Measurements from ENCODE around the gene NRSN1.
"Not testable (repeated sequence)": the region's sequence is repeated elsewhere in the genome, so short reads cannot be mapped to it uniquely, and the experiment has no call there.

NRSN1 gene, protein sequence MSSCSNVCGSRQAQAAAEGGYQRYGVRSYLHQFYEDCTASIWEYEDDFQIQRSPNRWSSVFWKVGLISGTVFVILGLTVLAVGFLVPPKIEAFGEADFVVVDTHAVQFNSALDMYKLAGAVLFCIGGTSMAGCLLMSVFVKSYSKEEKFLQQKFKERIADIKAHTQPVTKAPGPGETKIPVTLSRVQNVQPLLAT

DNA sequence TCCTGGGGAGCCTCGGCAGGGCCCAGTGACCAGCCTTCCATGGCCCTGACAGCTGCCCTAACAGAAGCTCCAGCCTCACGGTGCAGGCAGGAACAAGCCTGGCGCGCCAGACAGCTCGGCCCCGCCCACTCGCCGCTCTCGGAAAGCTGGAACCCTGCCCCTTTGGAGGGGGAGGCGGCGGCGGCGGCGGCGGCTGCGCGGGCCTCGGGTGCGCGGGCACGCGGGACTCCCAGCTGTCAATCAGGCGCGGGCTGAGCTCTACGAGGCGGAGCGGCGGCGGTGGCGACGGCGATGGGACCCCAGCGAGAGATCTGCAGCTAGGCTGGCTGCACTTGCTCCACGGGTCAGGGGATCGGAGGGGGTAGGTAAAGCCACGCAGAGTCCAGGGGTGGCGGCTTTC lies at the start of gene NRSN1:
Gene NRSN1 (plus strand): TSS at position 236 of the 400 bp plus-strand sequence. CDS start 8,113 bp downstream, outside the sequence.
- DNase-seq, result no peak

DNA sequence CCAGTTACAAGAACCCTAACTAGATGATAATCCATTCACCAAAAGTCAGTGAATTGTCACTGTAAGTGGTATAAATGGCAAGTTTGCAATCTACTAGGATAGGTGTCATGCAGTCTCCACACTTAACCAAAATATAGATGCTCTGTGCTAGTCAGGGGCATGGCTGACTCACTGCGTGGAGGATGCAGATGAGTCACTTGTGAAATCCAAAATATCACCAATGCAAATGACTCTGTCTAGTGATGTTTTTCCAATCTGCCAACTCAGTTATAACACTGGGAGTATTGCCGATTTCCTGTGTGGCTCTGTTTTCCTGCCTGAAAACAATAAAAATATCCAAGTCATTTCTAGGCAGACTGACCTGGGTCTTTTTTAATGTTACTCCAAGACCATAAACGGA lies 47.8 kb upstream of the NRSN1 start:
- no peak for DNase-seq

DNA sequence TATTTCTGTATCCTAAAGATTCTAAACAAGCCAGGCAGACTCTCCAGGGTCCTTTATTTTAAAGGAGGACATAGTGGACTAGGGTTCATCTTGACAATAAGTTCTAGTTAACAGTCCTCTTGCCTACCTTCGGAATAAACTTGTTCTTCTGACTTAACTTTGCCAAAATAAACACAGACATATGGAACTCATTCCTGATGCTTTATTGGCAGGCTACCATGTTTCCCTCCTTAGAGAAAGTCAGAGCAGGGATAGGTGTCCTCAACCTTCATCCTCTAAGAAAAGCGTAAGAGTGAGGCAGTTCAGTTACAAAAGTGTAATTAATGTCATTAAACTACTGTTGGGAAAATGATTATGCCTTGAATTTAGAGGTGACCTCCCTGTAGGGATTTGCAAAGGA lies 46.9 kb upstream of the NRSN1 start:
- DNase-seq, result no peak

DNA sequence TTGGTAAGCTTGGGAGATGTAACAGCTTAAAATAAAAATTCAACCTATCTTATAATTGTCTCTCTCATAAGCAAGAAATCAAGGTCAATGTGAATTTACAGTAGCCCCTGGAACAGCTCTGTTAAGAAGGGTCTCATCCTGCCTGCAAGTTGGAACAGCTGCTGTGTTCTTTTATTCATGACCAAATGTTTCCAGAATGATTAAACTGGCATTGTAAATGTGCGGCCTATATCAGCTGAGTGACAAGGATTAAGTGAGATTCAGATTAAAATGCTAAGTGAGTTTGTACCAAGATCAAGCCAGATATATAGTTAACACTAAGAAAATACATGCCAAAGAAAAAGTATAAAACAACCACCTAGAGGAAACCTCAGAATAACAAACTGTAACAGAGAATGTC lies 45.3 kb upstream of the NRSN1 start:
- no peak for DNase-seq

DNA sequence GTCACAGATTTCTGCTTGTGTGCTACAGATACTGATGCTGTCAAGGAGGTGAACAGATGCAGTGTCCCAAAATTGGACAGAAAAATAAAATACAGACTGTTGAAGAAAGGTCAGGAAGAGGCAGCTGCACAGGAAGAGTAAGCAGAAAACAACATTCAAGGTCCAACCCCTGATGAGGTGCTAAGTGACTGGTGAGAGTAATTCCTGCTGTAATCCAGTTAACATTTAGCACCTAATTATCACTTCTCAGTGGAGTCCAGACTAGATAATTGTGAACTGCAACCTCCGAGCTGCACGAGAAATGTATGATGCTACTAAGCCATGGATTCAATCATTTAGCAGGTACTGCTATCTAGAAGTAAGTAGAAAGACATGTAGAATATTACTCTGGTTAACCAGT lies 36.3 kb upstream of the NRSN1 start:
- DNase-seq, result no peak

DNA sequence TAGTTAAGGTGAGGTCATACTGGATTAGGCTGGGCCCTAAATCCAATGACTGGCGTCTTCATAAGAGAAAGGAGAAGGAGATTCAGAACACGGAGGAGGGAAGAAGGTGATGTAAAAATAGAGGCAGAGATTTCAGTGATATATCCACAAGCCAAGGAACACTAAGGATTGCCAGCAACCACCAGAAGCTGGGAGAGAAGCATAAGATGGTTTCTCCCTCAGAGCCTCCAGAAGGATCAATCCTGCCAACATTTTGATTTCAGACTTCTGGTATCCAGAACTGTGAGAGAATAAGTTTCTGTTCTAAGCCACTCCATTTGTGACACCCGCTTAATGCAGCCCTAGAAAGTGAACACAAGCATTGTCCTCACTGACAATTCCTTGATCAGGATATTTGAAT lies 33.6 kb upstream of the NRSN1 start:
- DNase-seq, result no peak

DNA sequence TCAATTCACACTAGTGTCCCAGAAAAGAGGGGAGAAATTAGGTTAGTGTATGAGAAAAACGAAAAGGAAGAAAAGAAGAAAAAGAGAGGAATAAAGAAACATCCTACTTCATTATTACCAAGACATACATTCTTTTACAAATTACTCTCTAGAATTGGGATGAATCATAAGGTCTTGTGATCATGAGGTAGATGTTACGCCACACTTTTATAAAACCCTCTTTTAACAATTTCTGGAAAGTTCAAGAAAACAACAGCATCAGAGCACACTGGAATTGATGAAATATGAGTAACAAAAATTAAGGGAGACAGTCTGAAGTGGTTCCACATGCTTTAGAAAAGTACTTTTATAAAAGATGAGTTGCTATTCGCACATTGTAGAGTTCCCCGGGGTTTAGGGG lies 32.6 kb upstream of the NRSN1 start:
- no peak for DNase-seq

DNA sequence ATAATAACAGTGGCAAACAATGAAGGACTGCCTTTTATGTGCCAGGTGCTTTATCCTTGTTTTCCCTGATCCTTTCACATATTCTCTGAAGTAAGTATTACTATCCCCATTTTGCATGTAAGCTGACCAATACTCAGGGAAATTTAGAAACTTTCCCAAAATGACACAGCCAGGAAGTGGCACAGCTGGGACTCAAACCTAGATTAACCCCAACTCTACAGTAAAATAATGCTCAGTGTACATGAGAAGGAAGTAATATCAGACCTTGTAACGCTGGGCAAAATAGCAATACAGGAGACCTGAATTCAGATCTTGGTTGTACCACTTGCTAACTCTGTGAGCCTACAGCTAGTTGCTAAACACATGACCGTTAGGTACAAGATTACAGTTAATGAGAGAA lies 26.8 kb upstream of the NRSN1 start:
- DNase-seq, result no peak

DNA sequence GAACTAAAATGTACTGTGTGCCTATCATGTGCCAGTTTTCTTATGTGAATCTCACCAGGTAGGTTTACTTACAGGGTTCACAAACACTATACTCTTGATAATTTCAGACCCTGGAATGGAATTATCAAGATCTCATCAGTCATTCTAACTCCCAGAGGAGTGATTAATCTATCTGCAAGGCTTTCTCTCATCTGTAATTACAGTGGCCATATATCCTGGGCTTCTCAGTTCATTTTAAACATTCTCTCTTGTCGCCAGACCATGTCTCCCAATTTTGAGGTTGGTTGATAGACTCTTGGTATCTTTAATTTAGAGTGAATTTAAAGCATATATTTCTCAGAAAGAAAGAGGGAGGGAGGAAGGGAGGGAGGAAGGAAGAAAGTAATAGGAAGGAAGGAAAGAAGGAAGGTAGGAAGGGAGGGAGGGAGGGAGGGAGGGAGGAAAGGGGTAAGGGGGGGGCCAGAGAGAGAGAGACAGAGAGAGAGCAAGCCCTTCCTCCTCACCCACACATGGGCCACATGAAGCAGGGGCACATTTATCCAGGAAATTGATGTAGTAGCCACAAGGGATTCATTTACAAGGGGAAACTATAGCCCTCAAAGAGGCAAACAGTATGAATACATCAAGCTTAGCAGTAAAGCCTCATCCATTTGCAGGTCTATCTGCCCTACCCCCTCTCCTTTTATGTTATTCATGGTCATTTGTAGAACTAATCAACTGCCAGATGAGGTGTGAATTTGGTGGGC lies 25.8 kb upstream of the NRSN1 start:
- no peak for DNase-seq

DNA sequence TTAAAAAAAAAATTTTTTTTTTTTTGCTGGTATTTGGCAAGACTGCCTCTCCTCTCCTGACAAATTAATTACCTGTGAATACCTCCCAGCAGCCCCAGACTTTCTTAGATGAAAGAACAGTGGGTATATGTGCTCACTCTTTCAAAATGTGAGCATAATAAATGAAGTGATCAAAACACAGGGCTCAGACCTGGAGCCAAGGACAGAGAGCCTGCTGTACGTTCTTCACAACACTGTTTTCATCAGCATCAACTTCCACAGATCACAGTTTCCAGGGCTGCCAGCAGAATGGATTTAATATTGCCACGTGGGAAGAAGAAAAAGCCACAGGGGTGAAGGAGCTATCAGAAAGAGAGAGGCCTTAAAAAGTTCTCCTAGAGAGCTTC lies 25.3 kb upstream of the NRSN1 start:
- no peak for DNase-seq

DNA sequence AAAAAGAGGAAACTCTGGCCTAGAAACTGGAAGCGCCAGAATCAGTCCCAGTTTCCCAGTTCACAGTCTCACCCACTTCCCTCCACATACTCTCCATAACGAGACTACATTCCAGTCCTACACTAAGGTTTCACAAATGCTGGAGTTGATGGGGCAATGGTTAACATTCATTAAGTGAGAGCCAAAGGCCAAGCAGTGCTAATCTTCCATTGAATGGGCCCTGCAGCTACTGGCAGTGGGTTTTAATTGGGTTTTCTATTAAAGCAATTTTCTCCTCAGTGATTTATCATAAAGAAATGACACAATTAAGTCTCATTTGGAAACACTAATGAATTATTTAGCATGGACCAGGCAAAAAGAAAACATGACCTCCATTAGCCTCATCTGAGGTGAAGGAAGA lies 20.8 kb upstream of the NRSN1 start:
- DNase-seq, result no peak

DNA sequence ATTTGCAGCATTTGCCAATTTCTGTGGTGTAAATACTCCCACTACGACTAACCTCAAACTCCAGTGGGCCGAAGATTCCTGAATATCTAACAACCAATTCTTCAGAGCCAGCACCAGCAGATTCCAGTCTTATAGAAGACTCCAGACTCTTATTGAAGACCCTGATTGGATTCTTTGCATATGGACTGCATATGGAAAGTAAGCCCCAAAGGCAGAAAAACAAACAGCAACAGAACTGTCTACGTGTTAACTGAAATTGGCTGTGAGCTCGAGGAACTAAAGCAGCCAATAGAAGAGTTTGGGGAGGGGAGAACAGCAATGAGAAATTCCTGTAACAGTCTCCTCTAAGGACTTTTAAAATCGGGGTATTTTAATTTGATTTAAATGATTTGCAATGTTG lies 19.7 kb upstream of the NRSN1 start:
- DNase-seq, result no peak

DNA sequence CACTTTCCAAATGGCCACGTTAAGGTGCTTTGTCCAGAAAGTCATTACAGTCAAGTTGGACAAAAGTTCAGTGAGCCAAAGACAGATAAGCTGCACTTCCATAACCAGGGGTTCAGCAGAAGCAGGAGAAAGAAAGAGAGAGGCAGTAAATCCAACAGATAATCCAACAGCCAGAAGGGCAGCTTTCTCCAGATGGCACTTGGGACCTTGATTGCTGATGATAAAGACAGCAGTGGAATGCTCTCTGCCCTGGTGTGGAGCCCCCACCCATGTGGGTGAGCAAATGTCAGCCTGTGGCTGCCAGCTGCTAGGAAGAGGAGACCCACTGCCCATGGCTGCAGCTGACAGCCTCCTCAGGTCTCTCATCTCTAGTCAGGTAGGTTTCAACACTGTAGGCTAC lies 18.7 kb upstream of the NRSN1 start:
- DNase-seq, result no peak

DNA sequence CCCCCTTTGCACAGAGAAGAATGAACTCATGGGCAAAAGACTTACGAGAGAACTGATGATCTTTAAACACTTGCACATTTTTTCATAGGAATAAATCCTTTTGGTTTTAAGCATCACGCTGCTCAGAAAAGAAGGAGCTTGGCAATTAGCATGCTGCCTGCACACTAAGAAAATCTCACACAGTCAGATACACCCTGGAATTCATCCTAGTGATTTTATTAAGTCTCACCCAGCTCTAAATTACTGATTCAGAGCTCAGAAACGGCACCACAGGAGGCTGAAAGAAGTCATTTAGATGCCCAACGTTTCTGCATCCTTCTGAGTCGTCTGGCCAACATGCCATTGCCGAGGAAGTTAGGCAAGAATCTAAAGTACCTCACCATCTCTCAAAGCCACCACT lies 18.0 kb upstream of the NRSN1 start:
- DNase-seq, result no peak

DNA sequence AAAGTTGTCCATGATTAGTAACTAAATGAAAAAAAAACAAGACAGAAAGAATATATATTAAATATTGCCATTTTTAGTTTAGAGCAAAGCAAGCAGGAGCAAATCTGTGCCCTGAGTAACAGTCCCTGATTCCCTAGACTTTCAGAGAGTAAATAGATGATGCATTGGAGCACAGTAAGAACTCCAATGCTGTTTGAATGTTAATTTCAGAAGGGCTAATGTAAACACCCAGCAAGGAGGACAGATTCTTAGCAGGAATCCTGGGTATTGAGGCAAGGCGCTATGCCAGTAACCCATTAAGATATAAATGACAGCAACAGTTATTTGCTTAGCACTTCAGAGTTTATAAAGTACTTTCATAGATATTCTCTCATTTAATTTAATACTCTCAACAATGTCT lies 15.6 kb upstream of the NRSN1 start:
- no peak for DNase-seq

DNA sequence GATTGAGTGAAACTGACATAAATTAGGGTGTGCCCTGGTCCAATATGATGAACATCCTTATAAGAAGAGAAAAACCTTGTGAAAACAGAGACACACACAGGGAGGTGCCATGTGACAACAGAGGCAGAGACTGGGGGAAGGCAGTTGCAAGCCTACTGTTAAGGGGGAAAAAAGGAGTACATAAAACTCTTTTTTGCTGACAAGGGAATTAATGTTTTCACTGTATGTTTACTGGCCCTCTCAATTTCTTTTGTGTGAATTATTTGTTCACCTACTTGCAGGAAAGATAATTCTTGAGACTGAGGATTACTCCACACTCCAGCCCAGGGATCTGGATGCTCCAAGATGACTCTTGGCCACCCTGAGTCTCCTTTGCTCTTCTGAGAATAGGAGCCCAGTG lies 12.1 kb upstream of the NRSN1 start:
- DNase-seq, result no peak

DNA sequence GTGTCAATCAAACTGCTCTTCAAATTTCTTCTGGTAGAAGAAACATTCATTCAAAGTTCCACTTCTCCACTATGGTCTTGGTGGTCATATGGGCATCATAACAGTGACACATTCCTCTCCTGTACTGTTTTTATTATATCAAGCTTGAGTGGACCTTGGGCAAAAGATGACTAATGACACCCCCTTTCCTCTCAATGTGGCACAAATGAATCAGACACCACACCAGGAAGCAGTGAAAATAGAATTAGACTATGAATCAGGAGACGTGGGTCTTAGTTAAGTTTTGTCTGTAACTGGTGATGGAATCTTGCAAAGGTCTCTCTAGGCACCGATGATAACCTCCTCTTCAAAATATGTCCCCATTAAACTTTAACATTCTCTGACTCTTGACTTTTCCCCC lies 9.0 kb upstream of the NRSN1 start:
- DNase-seq, result no peak

DNA sequence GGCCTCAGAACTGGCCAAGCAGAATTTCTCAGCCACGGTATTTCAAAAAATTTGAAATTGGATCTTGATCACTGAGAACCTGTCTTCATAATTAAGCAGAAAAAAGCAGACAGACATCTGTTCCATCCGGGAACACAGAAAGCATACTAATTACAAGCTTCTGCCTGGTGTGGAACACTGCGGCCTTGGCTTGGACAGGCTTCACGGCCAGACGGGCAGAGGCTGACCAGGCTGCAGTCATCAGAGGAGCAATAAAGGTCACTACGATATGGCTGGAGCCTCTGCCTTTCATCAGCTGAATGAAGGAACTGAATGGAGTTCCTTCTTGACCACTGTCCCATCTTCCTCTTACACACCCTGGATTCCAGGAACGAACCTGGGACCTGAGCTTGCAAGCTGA lies 3.9 kb upstream of the NRSN1 start:
- DNase-seq, result no peak

DNA sequence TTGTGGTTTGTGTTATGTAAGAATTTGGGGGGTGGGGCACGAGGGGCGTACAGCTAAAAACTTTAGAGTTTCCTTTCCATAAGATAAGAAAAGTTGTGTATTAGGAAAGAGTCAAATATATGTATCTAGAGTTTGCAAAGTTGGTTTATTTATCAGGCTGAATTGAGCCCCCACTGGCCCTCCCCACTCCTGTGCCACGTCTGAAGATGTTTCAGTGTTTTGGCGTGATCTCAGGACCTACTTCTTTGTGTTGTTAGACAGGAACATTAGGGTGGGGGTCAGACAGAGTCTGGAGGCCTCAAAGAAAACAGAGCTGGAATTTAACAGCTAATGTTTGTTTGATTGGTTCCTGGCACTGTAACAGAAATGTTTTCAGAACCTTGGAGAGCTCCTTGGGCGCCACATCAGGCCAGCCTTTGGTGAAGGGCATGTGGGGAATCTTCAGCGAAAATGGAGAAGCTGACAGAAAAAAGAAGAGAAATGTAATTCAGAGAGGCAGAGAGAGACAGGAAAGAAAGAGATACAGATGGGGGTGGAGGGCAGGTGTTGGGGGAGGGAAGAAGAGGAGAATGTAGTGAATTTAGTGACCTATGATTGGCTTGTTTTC lies 674 bp downstream of the NRSN1 start:
- peak; percentile 50 for DNase-seq

DNA sequence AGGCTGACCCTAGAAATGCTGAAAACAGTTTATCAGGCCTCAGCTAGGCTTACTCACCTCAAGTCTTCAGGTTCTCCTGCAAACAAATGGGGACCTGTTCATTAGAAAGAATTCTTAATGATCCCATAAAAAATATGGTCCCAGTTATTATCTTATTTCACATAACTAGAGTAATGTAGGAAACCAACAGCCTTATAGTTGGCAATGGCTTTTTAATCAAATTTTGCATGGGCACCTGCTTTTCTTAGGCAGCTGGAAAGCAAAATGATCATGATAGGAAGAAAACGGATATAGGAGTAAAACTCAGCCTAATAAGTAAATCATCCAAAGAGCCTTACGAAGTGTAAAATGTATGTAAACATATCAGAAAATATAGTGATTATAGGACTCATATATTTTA lies 1.3 kb downstream of the NRSN1 start:
- no peak for DNase-seq

DNA sequence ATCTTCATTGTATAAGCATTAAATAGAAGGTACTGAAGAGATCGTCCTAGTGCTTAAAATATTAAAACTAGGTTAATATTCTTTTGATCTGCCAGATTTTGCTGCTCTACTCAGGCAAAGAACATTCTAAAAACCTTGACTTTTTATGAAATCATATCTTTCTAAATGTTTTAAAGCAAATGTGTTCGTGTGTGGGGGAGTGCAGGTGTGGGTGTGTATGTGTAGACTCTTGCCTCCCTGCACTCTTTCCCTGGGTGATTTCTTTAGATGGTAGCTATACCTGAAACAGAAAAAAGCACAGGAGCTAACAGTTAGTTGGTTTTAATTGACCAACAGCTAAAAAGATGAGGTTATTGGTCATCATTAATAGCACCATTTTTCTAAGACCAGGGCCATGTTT lies 5.7 kb downstream of the NRSN1 start:
- no peak for DNase-seq

DNA sequence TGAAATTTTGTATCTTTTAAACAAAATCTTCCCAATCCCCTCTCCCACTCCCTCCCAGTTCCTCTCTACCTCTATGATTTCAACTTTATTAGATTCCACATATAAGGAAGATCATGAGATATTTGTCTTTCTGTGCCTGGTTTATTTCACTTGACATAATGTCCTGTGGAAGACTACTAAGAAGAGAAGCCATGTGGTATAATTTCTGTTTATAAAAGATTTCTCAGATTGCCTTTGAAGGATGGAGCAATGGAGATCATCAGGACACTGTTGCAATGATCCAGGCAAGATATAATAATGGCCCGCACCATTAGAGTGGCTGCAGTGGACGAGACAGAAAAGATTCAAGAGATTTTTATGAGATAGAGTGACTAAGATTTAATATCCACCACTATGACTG lies 13.1 kb downstream of the NRSN1 start:
- DNase-seq, result no peak

DNA sequence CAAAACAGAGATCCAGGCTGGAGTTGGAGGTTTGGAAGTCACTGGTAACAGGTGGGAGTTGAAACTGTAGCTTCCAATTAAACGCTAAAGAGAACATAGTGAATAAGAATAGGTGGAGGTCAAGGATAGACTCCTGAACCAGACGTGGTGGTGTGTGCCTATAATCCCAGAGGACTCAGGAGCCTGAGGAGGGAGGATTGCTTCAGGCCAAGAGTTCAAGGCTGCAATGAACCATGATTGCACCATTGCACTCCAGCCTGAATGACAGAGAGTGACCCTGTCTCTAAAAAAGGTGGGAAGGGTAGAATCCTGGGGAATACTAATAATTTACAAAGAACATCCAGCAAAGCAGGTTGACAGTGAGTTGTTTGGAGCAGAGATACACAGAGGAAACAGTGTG lies 13.6 kb downstream of the NRSN1 start:
- no peak for DNase-seq

DNA sequence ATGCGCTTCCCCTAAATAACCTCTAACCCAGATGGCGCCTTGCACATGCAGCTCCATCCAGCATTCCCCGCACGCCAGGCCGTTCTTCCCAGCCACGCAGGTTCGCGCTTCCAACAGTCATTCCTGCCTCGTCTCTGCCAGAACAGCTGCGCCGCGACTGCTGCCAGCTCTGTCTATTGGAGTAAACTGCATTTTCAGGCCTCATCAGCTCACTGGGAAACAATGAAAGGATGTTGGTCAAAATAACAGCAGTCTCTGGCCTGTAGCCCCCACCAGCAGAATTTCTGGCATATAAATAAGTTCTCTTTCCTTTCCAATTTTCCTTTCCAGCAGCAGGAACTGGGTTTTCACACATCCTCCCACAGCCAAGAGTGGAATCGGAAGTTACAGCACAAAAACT lies 14.6 kb downstream of the NRSN1 start:
- no peak for DNase-seq

DNA sequence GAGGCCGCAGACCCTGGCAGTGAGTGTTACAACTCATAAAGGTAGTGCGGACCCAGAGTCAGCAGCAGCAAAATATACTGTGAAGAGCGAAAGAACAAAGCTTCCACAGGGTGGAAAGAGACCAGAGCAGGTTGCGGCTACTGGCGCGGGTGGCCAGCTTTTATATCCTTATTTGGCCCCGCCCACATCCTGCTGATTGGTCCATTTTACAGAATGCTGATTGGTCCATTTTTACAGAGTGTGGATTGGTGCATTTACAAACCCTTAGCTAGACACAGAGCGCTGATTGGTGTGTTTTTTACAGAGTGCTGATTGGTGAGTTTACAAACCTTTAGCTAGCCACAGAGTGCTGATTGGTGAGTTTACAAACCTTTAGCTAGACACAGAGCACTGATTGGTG lies 16.7 kb downstream of the NRSN1 start:
- not testable (repeated sequence) for DNase-seq
